ENCODE results near the gene CADM2. TPM values are rescaled to one million over a fixed set of nuclear protein-coding genes. Genes with fewer than 3 reads are reported as not detected.
A peak's percentile ranks its signal among the peaks of the same experiment; 100 is the strongest.
"Not testable (repeated sequence)": the region's sequence is repeated elsewhere in the genome, so short reads cannot be mapped to it uniquely, and the experiment has no call there.

CADM2 gene
- total RNA-seq, 4 donors from 2014 or later = 0.13 to 4.3 (median 4.1) TPM

GRCh38 chr3:85487375-85487774 lies 528.6 kb downstream of the CADM2 start:
- no peaks in the 10 kb centered on the region for H3K4me1 ChIP-seq
- intact Hi-C loops (cut with DNase I) = no loop called here
- no peak for DNase-seq
- no peak overlapping the region for H3K27ac ChIP-seq
- H3K4me3 ChIP-seq (replicated peaks in 1 of 3) = no peak overlapping the region
- no peaks in the 10 kb centered on the region for H3K36me3 ChIP-seq
- H3K27me3 ChIP-seq = no peaks in the 10 kb centered on the region
- TF ChIP-seq POLR2A (IDR thresholded peaks at IDR 0.05) (no peak), CTCF (IDR thresholded peaks at IDR 0.05) (no peak)
- H3K9me3 ChIP-seq = no peaks in the 10 kb centered on the region
- 88 to 91% methylated on average over 9 of the region's 9 CpGs for WGBS, 2 donors

GRCh38 chr3:85495602-85496001 lies 536.8 kb downstream of the CADM2 start:
- Histone ChIP-seq H3K27ac (no peak overlapping the region), H3K27me3 (no peaks in the 10 kb centered on the region), H3K4me3 (replicated peaks in 1 of 3) (no peak overlapping the region), H3K36me3 (no peaks in the 10 kb centered on the region), H3K4me1 (no peaks in the 10 kb centered on the region), H3K9me3 (no peaks in the 10 kb centered on the region)
- TF ChIP-seq CTCF (IDR thresholded peaks at IDR 0.05) (no peak), POLR2A (IDR thresholded peaks at IDR 0.05) (no peak)
- DNase-seq = no peak
- intact Hi-C loops (cut with DNase I) = no loop called here
- WGBS, 2 donors = 81 to 83% methylated on average over 5 of the region's 5 CpGs

GRCh38 chr3:85498177-85498576 lies 539.4 kb downstream of the CADM2 start:
- H3K4me1 ChIP-seq = no peaks in the 10 kb centered on the region
- H3K4me3 ChIP-seq (replicated peaks in 1 of 3) = no peak overlapping the region
- H3K27me3 ChIP-seq = no peaks in the 10 kb centered on the region
- intact Hi-C loops (cut with DNase I) = no loop called here
- no peak overlapping the region for H3K27ac ChIP-seq
- no peak for DNase-seq
- H3K9me3 ChIP-seq = no peaks in the 10 kb centered on the region
- 92 to 95% methylated on average over 4 of the region's 4 CpGs for WGBS, 2 donors
- TF ChIP-seq POLR2A (IDR thresholded peaks at IDR 0.05) (no peak), CTCF (IDR thresholded peaks at IDR 0.05) (no peak)
- no peaks in the 10 kb centered on the region for H3K36me3 ChIP-seq

GRCh38 chr3:85502148-85502875 lies 543.5 kb downstream of the CADM2 start:
- Histone ChIP-seq H3K4me3 (replicated peaks in 1 of 3) (no peak overlapping the region), H3K27me3 (no peaks in the 10 kb centered on the region), H3K4me1 (no peaks in the 10 kb centered on the region), H3K36me3 (no peaks in the 10 kb centered on the region), H3K9me3 (no peaks in the 10 kb centered on the region), H3K27ac (no peak overlapping the region)
- intact Hi-C loops (cut with DNase I) = no loop called here
- no peak for DNase-seq
- 37 to 38% methylated on average over 2 of the region's 2 CpGs for WGBS, 2 donors
- TF ChIP-seq POLR2A (IDR thresholded peaks at IDR 0.05) = no peak
- no peak for TF ChIP-seq CTCF (IDR thresholded peaks at IDR 0.05)

GRCh38 chr3:85504129-85504784 lies 545.5 kb downstream of the CADM2 start:
- intact Hi-C loops (cut with DNase I); H3K27ac ChIP-seq; H3K4me1 ChIP-seq; H3K9me3 ChIP-seq; H3K4me3 ChIP-seq (replicated peaks in 1 of 3); H3K27me3 ChIP-seq; H3K36me3 ChIP-seq: not testable (repeated sequence)
- WGBS, 2 donors = 87 to 91% methylated on average over 18 to 22 of the region's 33 CpGs
- peak in 1 of 2 donors; percentile 8 for DNase-seq

GRCh38 chr3:85504785-85505511 lies 546.2 kb downstream of the CADM2 start:
- H3K9me3 ChIP-seq; H3K4me1 ChIP-seq; H3K27me3 ChIP-seq; H3K36me3 ChIP-seq; intact Hi-C loops (cut with DNase I); H3K27ac ChIP-seq; H3K4me3 ChIP-seq (replicated peaks in 1 of 3): not testable (repeated sequence)
- DNase-seq = peak in 1 of 2 donors; percentile 13
- 83 to 91% methylated on average over 14 to 23 of the region's 41 CpGs for WGBS, 2 donors

GRCh38 chr3:85507052-85507451 lies 548.3 kb downstream of the CADM2 start:
- H3K4me1 ChIP-seq; intact Hi-C loops (cut with DNase I): not testable (repeated sequence)
- 96 to 97% methylated on average over 5 of the region's 5 CpGs for WGBS, 2 donors

More at GRCh38 chr3:85507052-85507451, 548.3 kb downstream of the CADM2 start:
- not testable (repeated sequence) for H3K27me3 ChIP-seq; H3K36me3 ChIP-seq; DNase-seq; H3K9me3 ChIP-seq; H3K4me3 ChIP-seq (replicated peaks in 1 of 3); H3K27ac ChIP-seq

All from thyroid gland (tissue), 4 donors.